Panc1 (cell line): ENCODE measurements around the gene ABHD2. TPM values are rescaled to one million over a fixed set of nuclear protein-coding genes. Genes with fewer than 3 reads are reported as not detected.

Source experiments
- ATAC-seq: fragments of 200-7000 bp; cut with Tn5 transposase; 2 replicates; pipeline ENCODE4 v1.9.1; 2020; ENCODE audit warnings: mild to moderate bottlenecking, moderate library complexity
- BruUV-seq: library from RNA; stranded (reverse); fragments of 400-500 nt; replicated peaks from 2 replicates; lab custom pipeline; 2021; lab: Mats Ljungman, UMichigan
- CTCF ChIA-PET: fragments of 300-600 bp; sonication (Branson Sonifier 250); formaldehyde crosslinking; loops from one replicate; lab custom pipeline; 2022; ENCODE audit warnings: antibody characterized with exemption; lab: Charles Lee
- POLR2A ChIA-PET: fragments of 300-600 bp; sonication (Branson Sonifier 250); formaldehyde crosslinking; loops from one replicate; lab custom pipeline; 2022; ENCODE audit warnings: antibody characterized with exemption; lab: Charles Lee
- DNase-seq: peaks from one replicate; pipeline ENCODE4 v3.0.0-alpha.2; 2010; ENCODE audit warnings: low read depth, low spot score
- H3K27ac ChIP-seq: 2 replicates; pipeline ENCODE4 v1.5.1; 2011; ENCODE audit warnings: mild to moderate bottlenecking, low read length, inconsistent platforms
- H3K27me3 ChIP-seq: fragments of 200-500 bp; sonication (Bioruptor generic); 2 replicates; pipeline ENCODE4 v1.6.0; 2014; ENCODE audit warnings: low read length, inconsistent platforms; ENCODE audit not compliant: control insufficient read depth, insufficient read depth
- H3K36me3 ChIP-seq: fragments of 200-500 bp; sonication (Bioruptor generic); 2 replicates; pipeline ENCODE4 v1.5.1; 2014; ENCODE audit warnings: inconsistent platforms, mild to moderate bottlenecking, low read length, moderate library complexity; ENCODE audit not compliant: control insufficient read depth, insufficient read depth
- H3K4me1 ChIP-seq: 2 replicates; pipeline ENCODE4 v1.5.1; 2011; ENCODE audit warnings: inconsistent platforms, mild to moderate bottlenecking, low read length, moderate library complexity; ENCODE audit not compliant: control insufficient read depth, insufficient read depth
- H3K4me3 ChIP-seq, 2 experiments: 2 replicates each; pipeline ENCODE4 v1.5.1; 2011 to 2012; ENCODE audit warnings: low read depth in 2 of 2, low read length in 2 of 2, mild to moderate bottlenecking in 2 of 2, inconsistent platforms in 1 of 2, moderate library complexity in 1 of 2
- H3K9me3 ChIP-seq: fragments of 200-500 bp; sonication (Bioruptor generic); 2 replicates; pipeline ENCODE4 v1.5.1; 2014; ENCODE audit warnings: low read depth, mild to moderate bottlenecking, inconsistent platforms, low read length, moderate library complexity; ENCODE audit not compliant: control insufficient read depth, insufficient read depth
- POLR2AphosphoS5 ChIP-seq: IDR thresholded peaks from 2 replicates; pipeline ENCODE4 v1.6.1; 2012; ENCODE audit warnings: mild to moderate bottlenecking, low read depth, low read length, moderate library complexity
- SIN3A ChIP-seq: IDR thresholded peaks from 2 replicates; pipeline ENCODE4 v1.6.1; 2012; ENCODE audit warnings: low read depth, mild to moderate bottlenecking, low read length, moderate library complexity, borderline replicate concordance; ENCODE audit not compliant: insufficient read depth
- TCF7L2 ChIP-seq: IDR thresholded peaks from 2 replicates; pipeline ENCODE4 v1.6.1; 2011; ENCODE audit warnings: mild to moderate bottlenecking, low read depth, low read length, inconsistent platforms
- in situ Hi-C: cut with HindIII; loops from 2 replicates; pipeline ENCODE4 v1.10.0; 2016; ENCODE audit warnings: low sequenced_read_pairs, low pct_unique_long_range_greater_than_20kb
- intact Hi-C: fragments of 100-400 bp; cut with micrococcal nuclease; formaldehyde crosslinking; loops from one replicate; pipeline ENCODE4 v1.10.0; 2022; ENCODE audit not compliant: unreplicated experiment
- total RNA-seq: library from RNA; stranded (reverse); gene quantifications from one replicate; pipeline ENCODE4 v1.2.1, GENCODE V29; 2021; ENCODE audit not compliant: unreplicated experiment
- TF ChIP-seq, protein P1 (sequence below), 2 experiments: IDR thresholded peaks; 2 replicates each; pipeline ENCODE4 v1.6.1; 2011 to 2012; ENCODE audit warnings: low read depth in 2 of 2, control low read depth in 1 of 2, low read length in 1 of 2, mild to moderate bottlenecking in 1 of 2, moderate library complexity in 1 of 2; ENCODE audit not compliant: insufficient read depth in 1 of 2
- TF ChIP-seq, protein P2 (sequence below): fragments of 450-650 bp; IDR thresholded peaks from 2 replicates; pipeline ENCODE4 v1.5.1; 2017; ENCODE audit warnings: mild to moderate bottlenecking

ABHD2 gene
- total RNA-seq, 1 experiment from 2014 or later, result 95.0 TPM

DNA sequence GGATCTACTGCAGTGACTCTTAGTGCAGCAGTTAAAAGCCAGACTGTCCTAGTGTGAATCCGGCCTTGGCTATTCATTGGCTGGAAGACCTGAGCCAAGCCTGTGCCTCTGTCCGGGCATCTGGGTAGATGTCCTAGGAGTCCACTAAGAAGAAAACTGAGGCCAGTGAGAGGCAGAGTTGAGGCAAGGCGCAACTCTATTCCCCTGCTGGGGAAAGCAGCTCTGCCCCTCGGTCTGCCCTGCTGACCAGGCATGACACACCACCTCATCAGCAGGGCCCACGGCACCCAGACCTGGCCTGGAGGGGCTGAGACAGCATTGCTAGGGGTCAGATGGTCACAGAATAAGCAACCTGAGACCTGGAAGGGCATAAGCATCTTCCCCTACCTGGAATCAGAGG lies 46.7 kb upstream of the ABHD2 start:
- no peak overlapping the region for H3K27ac ChIP-seq
- H3K4me3 ChIP-seq, result no peak overlapping the region
- no TSS peak for BruUV-seq
- H3K9me3 ChIP-seq, result no peaks in the 10 kb centered on the region
- H3K27me3 ChIP-seq, result no peaks in the 10 kb centered on the region
- DNase-seq, result no peak
- H3K4me1 ChIP-seq, result peaks cover 9% of the 10 kb centered on the region
- ChIA-PET CTCF (no interaction called here), POLR2A (no interaction called here)
- in situ Hi-C loops, result no loop called here
- TF ChIP-seq SIN3A, result no peak
- no peak for TF ChIP-seq POLR2AphosphoS5
- TF ChIP-seq, protein P1, sequence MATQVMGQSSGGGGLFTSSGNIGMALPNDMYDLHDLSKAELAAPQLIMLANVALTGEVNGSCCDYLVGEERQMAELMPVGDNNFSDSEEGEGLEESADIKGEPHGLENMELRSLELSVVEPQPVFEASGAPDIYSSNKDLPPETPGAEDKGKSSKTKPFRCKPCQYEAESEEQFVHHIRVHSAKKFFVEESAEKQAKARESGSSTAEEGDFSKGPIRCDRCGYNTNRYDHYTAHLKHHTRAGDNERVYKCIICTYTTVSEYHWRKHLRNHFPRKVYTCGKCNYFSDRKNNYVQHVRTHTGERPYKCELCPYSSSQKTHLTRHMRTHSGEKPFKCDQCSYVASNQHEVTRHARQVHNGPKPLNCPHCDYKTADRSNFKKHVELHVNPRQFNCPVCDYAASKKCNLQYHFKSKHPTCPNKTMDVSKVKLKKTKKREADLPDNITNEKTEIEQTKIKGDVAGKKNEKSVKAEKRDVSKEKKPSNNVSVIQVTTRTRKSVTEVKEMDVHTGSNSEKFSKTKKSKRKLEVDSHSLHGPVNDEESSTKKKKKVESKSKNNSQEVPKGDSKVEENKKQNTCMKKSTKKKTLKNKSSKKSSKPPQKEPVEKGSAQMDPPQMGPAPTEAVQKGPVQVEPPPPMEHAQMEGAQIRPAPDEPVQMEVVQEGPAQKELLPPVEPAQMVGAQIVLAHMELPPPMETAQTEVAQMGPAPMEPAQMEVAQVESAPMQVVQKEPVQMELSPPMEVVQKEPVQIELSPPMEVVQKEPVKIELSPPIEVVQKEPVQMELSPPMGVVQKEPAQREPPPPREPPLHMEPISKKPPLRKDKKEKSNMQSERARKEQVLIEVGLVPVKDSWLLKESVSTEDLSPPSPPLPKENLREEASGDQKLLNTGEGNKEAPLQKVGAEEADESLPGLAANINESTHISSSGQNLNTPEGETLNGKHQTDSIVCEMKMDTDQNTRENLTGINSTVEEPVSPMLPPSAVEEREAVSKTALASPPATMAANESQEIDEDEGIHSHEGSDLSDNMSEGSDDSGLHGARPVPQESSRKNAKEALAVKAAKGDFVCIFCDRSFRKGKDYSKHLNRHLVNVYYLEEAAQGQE (IDR thresholded peaks at IDR 0.05; ENCODE audit: insufficient read depth in 1 of 2, low read depth in 2 of 2, low read length in 1 of 2), result no peak
- TF ChIP-seq, protein P2, sequence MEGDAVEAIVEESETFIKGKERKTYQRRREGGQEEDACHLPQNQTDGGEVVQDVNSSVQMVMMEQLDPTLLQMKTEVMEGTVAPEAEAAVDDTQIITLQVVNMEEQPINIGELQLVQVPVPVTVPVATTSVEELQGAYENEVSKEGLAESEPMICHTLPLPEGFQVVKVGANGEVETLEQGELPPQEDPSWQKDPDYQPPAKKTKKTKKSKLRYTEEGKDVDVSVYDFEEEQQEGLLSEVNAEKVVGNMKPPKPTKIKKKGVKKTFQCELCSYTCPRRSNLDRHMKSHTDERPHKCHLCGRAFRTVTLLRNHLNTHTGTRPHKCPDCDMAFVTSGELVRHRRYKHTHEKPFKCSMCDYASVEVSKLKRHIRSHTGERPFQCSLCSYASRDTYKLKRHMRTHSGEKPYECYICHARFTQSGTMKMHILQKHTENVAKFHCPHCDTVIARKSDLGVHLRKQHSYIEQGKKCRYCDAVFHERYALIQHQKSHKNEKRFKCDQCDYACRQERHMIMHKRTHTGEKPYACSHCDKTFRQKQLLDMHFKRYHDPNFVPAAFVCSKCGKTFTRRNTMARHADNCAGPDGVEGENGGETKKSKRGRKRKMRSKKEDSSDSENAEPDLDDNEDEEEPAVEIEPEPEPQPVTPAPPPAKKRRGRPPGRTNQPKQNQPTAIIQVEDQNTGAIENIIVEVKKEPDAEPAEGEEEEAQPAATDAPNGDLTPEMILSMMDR, result no peak
- TF ChIP-seq TCF7L2, result no peak
- ATAC-seq, result 0 out of 2 replicates have a peak, but pooled peaks have one; percentile 28
- intact Hi-C loops, result no loop called here
- no peaks in the 10 kb centered on the region for H3K36me3 ChIP-seq

DNA sequence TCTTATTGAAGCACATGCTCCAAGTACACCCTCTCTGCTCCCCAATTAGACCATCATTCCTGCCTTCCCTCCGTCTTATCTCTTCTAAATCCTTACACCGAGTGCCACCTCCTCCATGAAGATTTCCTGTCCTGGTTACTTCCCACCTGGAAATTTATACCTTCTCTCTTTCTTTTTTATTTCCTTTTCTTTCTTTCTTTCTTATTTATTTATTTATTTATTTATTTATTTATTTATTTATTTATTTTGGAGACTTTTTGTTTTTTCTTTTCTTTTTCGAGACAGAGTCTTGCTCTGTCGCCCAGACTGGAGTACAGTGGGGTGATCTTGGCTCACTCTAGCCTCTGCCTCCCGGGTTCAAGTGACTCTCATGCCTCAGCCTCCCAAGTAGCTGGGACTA lies 45.9 kb upstream of the ABHD2 start:
- ATAC-seq, result no peak
- CTCF ChIA-PET, result no interaction called here
- intact Hi-C loops, result no loop called here
- POLR2A ChIA-PET, result no interaction called here
- Histone ChIP-seq H3K4me3 (no peak overlapping the region), H3K27me3 (no peaks in the 10 kb centered on the region), H3K27ac (no peak overlapping the region), H3K9me3 (no peaks in the 10 kb centered on the region), H3K36me3 (no peaks in the 10 kb centered on the region), H3K4me1 (peaks cover 9% of the 10 kb centered on the region)
- no peak for DNase-seq
- TF ChIP-seq, protein P2, result no peak
- in situ Hi-C loops, result no loop called here
- no TSS peak for BruUV-seq
